ENCODE measurements around the gene PARP15.

DNA sequence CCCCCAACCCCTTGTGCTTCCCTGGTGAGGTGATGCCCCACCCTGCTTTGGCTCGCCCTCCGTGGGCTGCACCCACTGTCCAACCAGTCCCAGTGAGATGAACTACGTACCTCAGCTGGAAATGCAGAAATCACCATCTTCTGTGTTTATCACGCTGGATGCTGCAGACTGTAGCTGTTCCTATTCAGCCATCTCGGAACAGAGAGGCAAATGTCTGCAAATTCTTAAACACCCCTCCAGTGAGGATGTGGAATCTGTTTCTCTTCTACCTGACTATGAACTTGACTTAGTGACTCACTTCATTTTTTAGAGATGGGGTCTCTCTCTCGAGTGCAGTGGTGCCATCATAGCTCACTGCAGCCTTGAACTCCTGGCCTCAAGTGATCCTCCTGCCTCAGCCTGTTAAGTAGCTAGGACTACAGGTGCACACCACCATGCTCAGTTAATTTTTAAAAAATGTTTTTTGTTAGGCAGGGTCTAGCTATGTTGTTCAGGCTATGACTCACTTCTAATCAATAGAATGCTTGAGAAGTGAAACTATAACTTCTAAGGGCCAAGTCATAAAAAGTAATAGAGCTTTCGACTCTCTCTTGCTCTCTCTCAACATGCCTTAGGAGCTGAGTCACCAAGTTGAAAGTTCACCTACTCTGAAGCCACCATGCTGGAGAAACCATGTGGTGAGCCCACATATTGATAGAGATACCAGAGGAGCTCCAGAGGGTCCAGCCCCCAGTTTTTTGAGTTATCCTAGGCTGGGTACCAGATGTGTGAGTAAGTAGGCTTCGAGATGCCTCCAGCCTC, 91.7 kb downstream of the PARP15 start:
- TF ChIP-seq, protein P1, sequence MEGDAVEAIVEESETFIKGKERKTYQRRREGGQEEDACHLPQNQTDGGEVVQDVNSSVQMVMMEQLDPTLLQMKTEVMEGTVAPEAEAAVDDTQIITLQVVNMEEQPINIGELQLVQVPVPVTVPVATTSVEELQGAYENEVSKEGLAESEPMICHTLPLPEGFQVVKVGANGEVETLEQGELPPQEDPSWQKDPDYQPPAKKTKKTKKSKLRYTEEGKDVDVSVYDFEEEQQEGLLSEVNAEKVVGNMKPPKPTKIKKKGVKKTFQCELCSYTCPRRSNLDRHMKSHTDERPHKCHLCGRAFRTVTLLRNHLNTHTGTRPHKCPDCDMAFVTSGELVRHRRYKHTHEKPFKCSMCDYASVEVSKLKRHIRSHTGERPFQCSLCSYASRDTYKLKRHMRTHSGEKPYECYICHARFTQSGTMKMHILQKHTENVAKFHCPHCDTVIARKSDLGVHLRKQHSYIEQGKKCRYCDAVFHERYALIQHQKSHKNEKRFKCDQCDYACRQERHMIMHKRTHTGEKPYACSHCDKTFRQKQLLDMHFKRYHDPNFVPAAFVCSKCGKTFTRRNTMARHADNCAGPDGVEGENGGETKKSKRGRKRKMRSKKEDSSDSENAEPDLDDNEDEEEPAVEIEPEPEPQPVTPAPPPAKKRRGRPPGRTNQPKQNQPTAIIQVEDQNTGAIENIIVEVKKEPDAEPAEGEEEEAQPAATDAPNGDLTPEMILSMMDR (IDR thresholded peaks at IDR 0.05) = no peak
- no peak for TF ChIP-seq POLR2A (IDR thresholded peaks at IDR 0.05)

Measured in ovary (tissue), 3 donors.